HG03442 (cell line): Measurements from ENCODE around the gene VDR.
A peak's percentile ranks its signal among the peaks of the same experiment; 100 is the strongest.

ENCODE experiments used
- ATAC-seq: cut with Tn5 transposase; IDR thresholded peaks from one replicate; pipeline ENCODE4 v1.9.1; 2021; ENCODE audit warnings: mild to moderate bottlenecking, moderate library complexity; ENCODE audit not compliant: unreplicated experiment

Gene VDR

GRCh38 chr12:47904713-47905709 is at the start of gene VDR:
TSS of gene VDR (minus strand) at chr12:47904994. CDS start at chr12:47879113, 25,881 bp downstream.
- peak; percentile 65 for ATAC-seq

- no peak for ATAC-seq
Measured at GRCh38 chr12:47954058-47954457, 49.3 kb upstream of the VDR start.

- no peak for ATAC-seq
Measured at GRCh38 chr12:47950856-47951468, 46.2 kb upstream of the VDR start.

GRCh38 chr12:47949441-47950341 is 44.9 kb upstream of the VDR start:
- no peak for ATAC-seq

GRCh38 chr12:47947341-47947740 is 42.5 kb upstream of the VDR start:
- no peak for ATAC-seq

GRCh38 chr12:47946413-47947323 is 41.9 kb upstream of the VDR start:
- ATAC-seq = no peak

- no peak for ATAC-seq
Measured at GRCh38 chr12:47945341-47945728, 40.5 kb upstream of the VDR start.

- no peak for ATAC-seq
Measured at GRCh38 chr12:47944685-47945340, 40.0 kb upstream of the VDR start.

- no peak for ATAC-seq
Measured at GRCh38 chr12:47943623-47944340, 39.0 kb upstream of the VDR start.

GRCh38 chr12:47942614-47943225 is 37.9 kb upstream of the VDR start:
- ATAC-seq = no peak

- ATAC-seq = no peak
Measured at GRCh38 chr12:47941871-47942613, 37.2 kb upstream of the VDR start.

GRCh38 chr12:47941475-47941780 is 36.6 kb upstream of the VDR start:
- ATAC-seq = no peak

GRCh38 chr12:47940773-47941474 is 36.1 kb upstream of the VDR start:
- ATAC-seq = no peak

- no peak for ATAC-seq
Measured at GRCh38 chr12:47939009-47939601, 34.3 kb upstream of the VDR start.

GRCh38 chr12:47938594-47938993 is 33.8 kb upstream of the VDR start:
- ATAC-seq = no peak

GRCh38 chr12:47938093-47938492 is 33.3 kb upstream of the VDR start:
- no peak for ATAC-seq

- no peak for ATAC-seq
Measured at GRCh38 chr12:47935184-47935583, 30.4 kb upstream of the VDR start.
